SK-N-SH (cell line): ENCODE measurements around the gene IGF2. TPM values are rescaled to one million over a fixed set of nuclear protein-coding genes. Genes with fewer than 3 reads are reported as not detected.
A peak's percentile ranks its signal among the peaks of the same experiment; 100 is the strongest.

Source experiments
- CTCF ChIA-PET: fragments of 300-600, 350-600 bp; formaldehyde crosslinking; extraction: SDS; loops from one replicate; lab custom pipeline; 2021; lab: Yijun Ruan, JAX
- POLR2A ChIA-PET: fragments of 350-600 bp; sonication (Branson Sonifier 250); formaldehyde crosslinking; extraction: SDS; loops from one replicate; lab custom pipeline; 2020; ENCODE audit warnings: antibody characterized with exemption, inconsistent platforms; lab: Yijun Ruan, JAX
- DNase-seq: peaks from one replicate; pipeline ENCODE4 v3.0.0; 2012
- H2AFZ ChIP-seq: fragments of 200-600 bp; sonication (generic); 2 replicates; pipeline ENCODE4 v1.8.1; 2016; ENCODE audit warnings: antibody characterized with exemption, mild to moderate bottlenecking, low read depth
- H3F3A ChIP-seq: fragments of 200-600 bp; sonication (generic); replicated peaks from 2 replicates; pipeline ENCODE3; 2016; ENCODE audit warnings: antibody characterized with exemption, mild to moderate bottlenecking; ENCODE audit not compliant: insufficient read depth
- H3K27ac ChIP-seq, 2 experiments: fragments of 200-500 bp in 1 of 2; fragments of 200-600 bp in 1 of 2; sonication (Bioruptor generic) in 1 of 2; sonication (generic), shearing (Covaris generic) in 1 of 2; 2 replicates each; pipeline versions ENCODE4 v1.5.1 to v1.6.1; 2014 to 2016; ENCODE audit warnings: low read depth in 2 of 2, inconsistent platforms in 1 of 2, low read length in 1 of 2, mild to moderate bottlenecking in 1 of 2, mixed read lengths in 1 of 2
- H3K27me3 ChIP-seq: fragments of 200-600 bp; sonication (generic), shearing (Covaris generic); 2 replicates; pipeline ENCODE4 v1.6.1; 2016; ENCODE audit warnings: mixed run types; ENCODE audit not compliant: insufficient read depth
- H3K36me3 ChIP-seq, 2 experiments: fragments of 200-500 bp in 1 of 2; fragments of 200-600 bp in 1 of 2; sonication (Bioruptor generic) in 1 of 2; sonication (generic) in 1 of 2; replicated peaks in 1 of 2; 2 replicates each; pipeline versions ENCODE3 to v1.5.1; 2014 to 2016; ENCODE audit warnings: low read length in 1 of 2, mild to moderate bottlenecking in 1 of 2; ENCODE audit not compliant: insufficient read depth in 2 of 2, control insufficient read depth in 1 of 2
- H3K4me1 ChIP-seq, 2 experiments: fragments of 200-500 bp in 1 of 2; fragments of 200-600 bp in 1 of 2; sonication (Bioruptor generic) in 1 of 2; sonication (generic), shearing (Covaris generic) in 1 of 2; 2 replicates each; pipeline versions ENCODE4 v1.5.1 to v1.6.1; 2014 to 2016; ENCODE audit warnings: low read depth in 1 of 2, low read length in 1 of 2, mixed run types in 1 of 2; ENCODE audit not compliant: insufficient read depth in 2 of 2, control insufficient read depth in 1 of 2
- H3K4me2 ChIP-seq: fragments of 200-600 bp; sonication (generic), shearing (Covaris generic); 2 replicates; pipeline ENCODE4 v1.6.1; 2017; ENCODE audit warnings: mixed run types
- H3K4me3 ChIP-seq, 2 experiments: fragments of 200-500 bp in 1 of 2; fragments of 200-600 bp in 1 of 2; sonication (Bioruptor generic) in 1 of 2; sonication (generic), shearing (Covaris generic) in 1 of 2; 2 replicates each; pipeline versions ENCODE4 v1.5.1 to v1.8.1; 2014 to 2016; ENCODE audit warnings: low read depth in 2 of 2, inconsistent platforms in 1 of 2, low read length in 1 of 2, mild to moderate bottlenecking in 1 of 2, mixed read lengths in 1 of 2, moderate library complexity in 1 of 2
- H3K79me2 ChIP-seq: fragments of 200-600 bp; sonication (generic); 2 replicates; pipeline ENCODE4 v1.8.1; 2017; ENCODE audit warnings: mild to moderate bottlenecking; ENCODE audit not compliant: insufficient read depth
- H3K9ac ChIP-seq: fragments of 200-600 bp; sonication (generic); 2 replicates; pipeline ENCODE4 v1.6.1; 2017; ENCODE audit warnings: mixed run types
- H3K9me2 ChIP-seq: fragments of 200-600 bp; sonication (generic); 2 replicates; pipeline ENCODE4 v1.6.1; 2017; ENCODE audit warnings: mixed run types
- H3K9me3 ChIP-seq: fragments of 200-600 bp; sonication (generic); 2 replicates; pipeline ENCODE4 v1.6.1; 2017; ENCODE audit warnings: mixed run types, mild to moderate bottlenecking, moderate library complexity
- H4K20me1 ChIP-seq: fragments of 200-600 bp; sonication (generic); 2 replicates; pipeline ENCODE4 v1.6.1; 2017; ENCODE audit warnings: mild to moderate bottlenecking, mixed run types; ENCODE audit not compliant: insufficient read depth
- CHD2 ChIP-seq: fragments of 150-350 bp; IDR thresholded peaks from 2 replicates; pipeline ENCODE4 v1.6.1; 2018; ENCODE audit warnings: low read length; ENCODE audit not compliant: partially characterized antibody
- FOSL2 ChIP-seq: IDR thresholded peaks from 2 replicates; pipeline ENCODE4 v1.4.0; 2012; ENCODE audit warnings: low read depth, mild to moderate bottlenecking, moderate library complexity, borderline replicate concordance
- FOXM1 ChIP-seq: IDR thresholded peaks from 2 replicates; pipeline ENCODE4 v1.4.0; 2012; ENCODE audit warnings: low read depth, mild to moderate bottlenecking
- GATA2 ChIP-seq: sonication (generic); formaldehyde crosslinking; IDR thresholded peaks from 2 replicates; pipeline ENCODE4 v1.5.0; 2020; ENCODE audit warnings: mild to moderate bottlenecking, missing genetic modification reagents
- JUND ChIP-seq: IDR thresholded peaks from 2 replicates; pipeline ENCODE4 v1.4.0; 2012
- MEF2A ChIP-seq: IDR thresholded peaks from 2 replicates; pipeline ENCODE4 v1.4.0; 2012; ENCODE audit warnings: low read depth, borderline replicate concordance
- MXI1 ChIP-seq: IDR thresholded peaks from 2 replicates; pipeline ENCODE4 v1.6.1; 2012; ENCODE audit warnings: mild to moderate bottlenecking, low read depth, low read length, improper control_type of control experiment
- POLR2AphosphoS5 ChIP-seq: IDR thresholded peaks from 2 replicates; pipeline ENCODE4 v1.6.1; 2012; ENCODE audit warnings: low read depth, low read length
- RCOR1 ChIP-seq: fragments of 150-350 bp; IDR thresholded peaks from 2 replicates; pipeline ENCODE4 v1.6.1; 2017; ENCODE audit warnings: antibody characterized with exemption, low read length
- RFX5 ChIP-seq: IDR thresholded peaks from 2 replicates; pipeline ENCODE4 v1.6.1; 2012; ENCODE audit warnings: mild to moderate bottlenecking, improper control_type of control experiment, low read length
- SIN3A ChIP-seq: IDR thresholded peaks from 2 replicates; pipeline ENCODE4 v1.6.1; 2012; ENCODE audit warnings: low read depth, mild to moderate bottlenecking, low read length, moderate library complexity, borderline replicate concordance
- SMC3 ChIP-seq: IDR thresholded peaks from 2 replicates; pipeline ENCODE4 v1.6.1; 2012; ENCODE audit warnings: low read depth, low read length, improper control_type of control experiment
- TAF1 ChIP-seq: IDR thresholded peaks from 2 replicates; pipeline ENCODE4 v1.6.1; 2012; ENCODE audit warnings: low read depth, mild to moderate bottlenecking, low read length, moderate library complexity, borderline replicate concordance
- TEAD4 ChIP-seq: IDR thresholded peaks from 2 replicates; pipeline ENCODE4 v1.4.0; 2012; ENCODE audit warnings: mild to moderate bottlenecking, borderline replicate concordance; ENCODE audit not compliant: insufficient read depth
- WGBS: methylation state at CpG from one replicate; pipeline ENCODE4 v1.1.6; 2017; ENCODE audit warnings: low lambda C conversion rate; 5-methylcytosine and 5-hydroxymethylcytosine counted together
- polyA plus RNA-seq, 3 experiments: library from polyadenylated mRNA; depleted of rRNA; stranded (reverse); fragments of >200 nt; gene quantifications; 2 replicates each; pipeline ENCODE4 v1.2.3, GENCODE V29; 2012
- TF ChIP-seq, protein P1 (sequence below): IDR thresholded peaks from 2 replicates; pipeline ENCODE4 v1.4.0; 2012; ENCODE audit warnings: low read depth, borderline replicate concordance
- TF ChIP-seq, protein P2 (sequence below): IDR thresholded peaks from 2 replicates; pipeline ENCODE4 v1.4.0; 2012; ENCODE audit warnings: low read depth
- TF ChIP-seq, protein P3 (sequence below): IDR thresholded peaks from 2 replicates; pipeline ENCODE4 v1.4.0; 2012; ENCODE audit warnings: low read depth, borderline replicate concordance
- TF ChIP-seq, protein P4 (sequence below): IDR thresholded peaks from 2 replicates; pipeline ENCODE4; 2012
- TF ChIP-seq, protein P5 (sequence below): fragments of 150-350 bp; IDR thresholded peaks from 2 replicates; pipeline ENCODE4 v1.6.1; 2017; ENCODE audit warnings: antibody characterized with exemption, low read length, low read depth, borderline replicate concordance

Gene IGF2
- polyA plus RNA-seq, 1 of the 3 experiments (the other 2 are of a cell fraction): 0.05 TPM

DNA sequence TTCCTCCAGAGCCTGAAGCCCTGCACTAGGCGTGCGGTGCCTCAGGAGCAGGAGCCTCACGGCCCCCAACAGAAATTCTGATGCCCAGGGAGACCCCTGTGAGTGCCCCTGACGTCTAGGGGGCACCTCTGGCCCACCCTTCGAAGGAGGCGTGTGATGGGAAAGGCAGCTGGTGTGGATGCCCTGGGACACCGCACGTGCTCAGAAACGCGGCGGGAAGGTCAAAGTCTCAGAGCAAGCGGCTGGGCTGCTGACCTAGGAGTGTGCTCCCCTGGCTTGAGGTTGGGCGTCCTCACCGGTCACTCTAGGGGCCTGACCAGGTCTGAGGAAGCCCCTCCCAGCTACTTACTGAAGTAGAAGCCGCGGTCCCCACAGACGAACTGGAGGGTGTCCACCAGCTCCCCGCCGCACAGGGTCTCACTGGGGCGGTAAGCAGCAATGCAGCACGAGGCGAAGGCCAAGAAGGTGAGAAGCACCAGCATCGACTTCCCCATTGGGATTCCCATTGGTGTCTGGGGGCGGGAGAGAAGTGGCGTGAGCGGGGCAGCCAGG is 4.1 kb downstream of the IGF2 start:
- no peak overlapping the region for H3K9ac ChIP-seq
- H4K20me1 ChIP-seq: no peaks in the 10 kb centered on the region
- TF ChIP-seq, protein P1, sequence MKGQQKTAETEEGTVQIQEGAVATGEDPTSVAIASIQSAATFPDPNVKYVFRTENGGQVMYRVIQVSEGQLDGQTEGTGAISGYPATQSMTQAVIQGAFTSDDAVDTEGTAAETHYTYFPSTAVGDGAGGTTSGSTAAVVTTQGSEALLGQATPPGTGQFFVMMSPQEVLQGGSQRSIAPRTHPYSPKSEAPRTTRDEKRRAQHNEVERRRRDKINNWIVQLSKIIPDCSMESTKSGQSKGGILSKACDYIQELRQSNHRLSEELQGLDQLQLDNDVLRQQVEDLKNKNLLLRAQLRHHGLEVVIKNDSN: no peak
- no peak for TF ChIP-seq CHD2
- TF ChIP-seq JUND: no peak
- TF ChIP-seq, protein P2, sequence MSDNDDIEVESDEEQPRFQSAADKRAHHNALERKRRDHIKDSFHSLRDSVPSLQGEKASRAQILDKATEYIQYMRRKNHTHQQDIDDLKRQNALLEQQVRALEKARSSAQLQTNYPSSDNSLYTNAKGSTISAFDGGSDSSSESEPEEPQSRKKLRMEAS: no peak
- TF ChIP-seq TAF1: no peak
- TF ChIP-seq, protein P3, sequence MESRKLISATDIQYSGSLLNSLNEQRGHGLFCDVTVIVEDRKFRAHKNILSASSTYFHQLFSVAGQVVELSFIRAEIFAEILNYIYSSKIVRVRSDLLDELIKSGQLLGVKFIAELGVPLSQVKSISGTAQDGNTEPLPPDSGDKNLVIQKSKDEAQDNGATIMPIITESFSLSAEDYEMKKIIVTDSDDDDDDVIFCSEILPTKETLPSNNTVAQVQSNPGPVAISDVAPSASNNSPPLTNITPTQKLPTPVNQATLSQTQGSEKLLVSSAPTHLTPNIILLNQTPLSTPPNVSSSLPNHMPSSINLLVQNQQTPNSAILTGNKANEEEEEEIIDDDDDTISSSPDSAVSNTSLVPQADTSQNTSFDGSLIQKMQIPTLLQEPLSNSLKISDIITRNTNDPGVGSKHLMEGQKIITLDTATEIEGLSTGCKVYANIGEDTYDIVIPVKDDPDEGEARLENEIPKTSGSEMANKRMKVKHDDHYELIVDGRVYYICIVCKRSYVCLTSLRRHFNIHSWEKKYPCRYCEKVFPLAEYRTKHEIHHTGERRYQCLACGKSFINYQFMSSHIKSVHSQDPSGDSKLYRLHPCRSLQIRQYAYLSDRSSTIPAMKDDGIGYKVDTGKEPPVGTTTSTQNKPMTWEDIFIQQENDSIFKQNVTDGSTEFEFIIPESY: no peak
- TF ChIP-seq, protein P4, sequence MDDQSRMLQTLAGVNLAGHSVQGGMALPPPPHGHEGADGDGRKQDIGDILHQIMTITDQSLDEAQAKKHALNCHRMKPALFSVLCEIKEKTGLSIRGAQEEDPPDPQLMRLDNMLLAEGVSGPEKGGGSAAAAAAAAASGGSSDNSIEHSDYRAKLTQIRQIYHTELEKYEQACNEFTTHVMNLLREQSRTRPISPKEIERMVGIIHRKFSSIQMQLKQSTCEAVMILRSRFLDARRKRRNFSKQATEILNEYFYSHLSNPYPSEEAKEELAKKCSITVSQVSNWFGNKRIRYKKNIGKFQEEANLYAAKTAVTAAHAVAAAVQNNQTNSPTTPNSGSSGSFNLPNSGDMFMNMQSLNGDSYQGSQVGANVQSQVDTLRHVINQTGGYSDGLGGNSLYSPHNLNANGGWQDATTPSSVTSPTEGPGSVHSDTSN: no peak
- no peak for TF ChIP-seq FOSL2
- no peak for TF ChIP-seq RFX5
- no peak for TF ChIP-seq MEF2A
- no peak for TF ChIP-seq TEAD4
- TF ChIP-seq SMC3: no peak
- TF ChIP-seq GATA2: no peak
- TF ChIP-seq, protein P5, sequence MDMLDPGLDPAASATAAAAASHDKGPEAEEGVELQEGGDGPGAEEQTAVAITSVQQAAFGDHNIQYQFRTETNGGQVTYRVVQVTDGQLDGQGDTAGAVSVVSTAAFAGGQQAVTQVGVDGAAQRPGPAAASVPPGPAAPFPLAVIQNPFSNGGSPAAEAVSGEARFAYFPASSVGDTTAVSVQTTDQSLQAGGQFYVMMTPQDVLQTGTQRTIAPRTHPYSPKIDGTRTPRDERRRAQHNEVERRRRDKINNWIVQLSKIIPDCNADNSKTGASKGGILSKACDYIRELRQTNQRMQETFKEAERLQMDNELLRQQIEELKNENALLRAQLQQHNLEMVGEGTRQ: no peak
- TF ChIP-seq MXI1: no peak
- TF ChIP-seq FOXM1: no peak
- TF ChIP-seq POLR2AphosphoS5: no peak
- TF ChIP-seq SIN3A: no peak
- no peak for TF ChIP-seq RCOR1
- no peaks in the 10 kb centered on the region for H3K36me3 ChIP-seq
- peak overlapping the region in 1 of 2 experiments; percentile 41; a peak in 1 of 4 replicates for H3K4me3 ChIP-seq
- H3K4me2 ChIP-seq: no peak overlapping the region
- ChIA-PET POLR2A (no interaction called here), CTCF (interaction anchor here (1.1 to 25.3 kb wide), 5 partner anchors 9 to 105 kb away, joined by 3 to 1098 read pairs (median 8); no protein-coding TSS in a partner anchor)
- H3K27ac ChIP-seq: no peak overlapping the region
- H3K27me3 ChIP-seq: peaks cover 15% of the 10 kb centered on the region
- H3K79me2 ChIP-seq: no peaks in the 10 kb centered on the region
- no peak for DNase-seq
- WGBS: 69% methylated on average over 22 of the region's 26 CpGs
- H3F3A ChIP-seq: no peaks in the 10 kb centered on the region
- H2AFZ ChIP-seq: no peak overlapping the region
- H3K4me1 ChIP-seq: peaks cover 0 to 19% of the 10 kb centered on the region in 2 experiments; a peak in 1 of 4 replicates
- H3K9me2 ChIP-seq: no peaks in the 10 kb centered on the region
- H3K9me3 ChIP-seq: no peaks in the 10 kb centered on the region
